Activated CD4-positive, alpha-beta T cell treated with anti-CD3 and anti-CD28 coated beads for 1 hour (primary cell): Measurements from ENCODE around the gene RABEP2.
"Not testable (repeated sequence)": the region's sequence is repeated elsewhere in the genome, so short reads cannot be mapped to it uniquely, and the experiment has no call there.

Source experiments
- DNase-seq: peaks from one replicate; pipeline ENCODE4 v3.0.0-alpha.2; 2020

Gene RABEP2

DNA sequence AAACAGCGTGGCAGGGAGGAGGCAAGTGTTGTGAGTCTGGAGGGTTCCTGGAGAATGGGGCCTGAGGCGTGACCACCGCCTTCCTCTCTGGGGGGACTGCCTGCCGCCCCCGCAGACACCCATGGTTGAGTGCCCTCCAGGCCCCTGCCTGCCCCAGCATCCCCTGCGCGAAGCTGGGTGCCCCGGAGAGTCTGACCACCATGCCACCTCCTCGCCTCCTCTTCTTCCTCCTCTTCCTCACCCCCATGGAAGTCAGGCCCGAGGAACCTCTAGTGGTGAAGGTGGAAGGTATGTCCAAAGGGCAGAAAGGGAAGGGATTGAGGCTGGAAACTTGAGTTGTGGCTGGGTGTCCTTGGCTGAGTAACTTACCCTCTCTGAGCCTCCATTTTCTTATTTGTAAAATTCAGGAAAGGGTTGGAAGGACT lies 6.8 kb upstream of the RABEP2 start, which contains the start of gene CD19:
Gene CD19, plus strand, starts transcription at position 171 of the 425 bp plus-strand sequence. Its CDS starts 30 bp downstream, at position 201.
- no peak for DNase-seq

- DNase-seq, result no peak
These were observed 5.6 kb upstream of the RABEP2 start for GRCh38 chr16:28930652-28931051.

DNA sequence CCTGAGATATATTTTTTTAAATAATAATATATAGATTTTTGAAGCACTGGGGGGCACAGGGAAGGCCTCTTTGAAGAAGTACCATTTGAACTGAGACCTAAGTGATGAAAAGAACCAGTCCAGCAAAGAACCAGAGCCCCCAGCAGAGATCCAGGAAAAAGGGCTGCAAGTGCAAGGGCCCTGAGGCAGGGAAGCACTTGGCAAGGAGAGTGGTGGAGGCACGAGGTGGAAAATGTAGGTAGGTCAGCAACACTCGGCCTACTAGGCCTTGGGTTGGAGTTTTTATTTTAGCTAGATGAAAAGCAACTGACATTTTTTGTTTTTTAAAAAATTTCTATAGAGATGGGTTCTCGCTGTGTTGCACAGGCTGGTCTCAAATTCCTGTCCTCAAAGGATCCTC lies 5.2 kb upstream of the RABEP2 start:
- no peak for DNase-seq

DNA sequence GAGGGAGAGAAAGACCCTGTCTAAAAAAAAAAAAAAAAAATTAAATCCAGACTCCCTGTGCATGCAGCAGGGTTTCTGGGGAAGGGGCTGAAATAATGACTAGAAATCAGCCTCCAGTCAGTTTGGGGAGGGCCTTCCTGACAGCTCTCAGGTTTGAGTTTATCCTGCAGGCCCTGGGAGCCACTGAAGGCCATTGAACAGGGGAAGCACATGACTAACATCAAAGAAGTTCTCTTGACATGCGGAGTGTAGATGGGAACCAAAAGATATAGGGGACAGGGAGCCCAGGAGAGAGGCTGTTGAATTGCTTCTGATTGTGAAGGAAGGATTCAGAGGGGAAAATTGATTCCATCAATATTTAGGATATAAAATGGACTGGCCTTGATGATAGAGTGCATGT lies 2.8 kb upstream of the RABEP2 start:
- no peak for DNase-seq

GRCh38 chr16:28926284-28926683 lies 1.2 kb upstream of the RABEP2 start:
- DNase-seq, result not testable (repeated sequence)

DNA sequence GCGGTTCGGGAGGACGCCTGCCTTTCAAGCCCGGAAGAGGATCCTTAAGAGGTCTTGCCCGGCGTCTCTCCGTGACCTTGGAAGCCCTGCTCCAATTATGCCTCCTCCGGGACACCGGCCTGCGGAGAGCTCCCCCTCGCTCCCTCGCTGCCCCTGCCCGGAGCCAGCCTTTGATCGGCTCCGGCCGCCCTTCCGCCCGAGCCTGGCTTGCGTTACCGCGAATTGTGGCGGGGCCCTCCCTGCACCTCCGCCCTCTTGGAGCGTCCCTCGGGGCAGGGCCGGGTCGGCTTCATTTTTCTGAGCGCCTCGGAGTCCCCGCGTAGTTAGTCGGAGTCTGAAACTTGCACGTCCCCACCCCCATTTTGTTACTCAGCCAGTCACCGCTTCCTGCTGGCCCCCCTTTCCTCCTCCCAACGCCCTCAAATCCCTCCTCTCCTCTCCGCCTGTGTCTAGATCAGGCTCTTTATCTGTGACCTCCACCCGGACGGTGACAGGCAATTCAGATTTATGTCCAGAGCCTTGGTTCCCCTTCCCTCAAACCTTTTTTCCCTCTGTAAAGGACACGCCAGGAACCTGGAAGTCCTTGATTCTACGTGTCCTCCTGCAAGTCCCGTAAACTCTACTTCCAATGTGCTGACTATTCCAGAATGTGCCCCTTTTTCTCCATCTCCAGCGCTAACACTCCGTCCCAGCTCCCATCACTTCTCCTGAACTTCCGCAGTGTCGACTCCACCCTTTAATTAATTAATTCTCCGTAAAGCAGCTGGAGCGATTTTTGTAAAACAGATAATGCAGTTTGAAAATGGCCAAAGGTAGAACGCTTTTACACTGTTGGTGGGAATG lies 569 bp upstream of the RABEP2 start:
- peak; percentile 62 for DNase-seq

DNA sequence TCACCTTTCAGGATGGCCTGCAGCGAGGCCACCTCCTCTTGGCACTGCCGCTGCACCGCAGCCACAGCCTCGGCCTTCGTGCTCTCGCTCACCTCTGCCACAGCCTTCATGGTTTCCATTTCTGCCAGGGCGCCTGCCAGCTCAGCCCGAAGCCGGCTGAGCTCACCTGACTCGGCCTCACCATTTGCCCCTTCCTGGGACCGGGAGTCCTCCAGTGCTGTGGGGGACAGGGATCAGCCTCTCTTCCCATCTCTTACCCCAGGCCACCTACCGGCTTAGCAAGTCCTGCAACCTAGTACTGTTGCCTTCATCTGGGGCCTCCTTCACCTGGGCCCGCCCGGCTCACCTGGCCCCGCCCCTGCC lies 658 bp downstream of the RABEP2 start:
- no peak for DNase-seq

DNA sequence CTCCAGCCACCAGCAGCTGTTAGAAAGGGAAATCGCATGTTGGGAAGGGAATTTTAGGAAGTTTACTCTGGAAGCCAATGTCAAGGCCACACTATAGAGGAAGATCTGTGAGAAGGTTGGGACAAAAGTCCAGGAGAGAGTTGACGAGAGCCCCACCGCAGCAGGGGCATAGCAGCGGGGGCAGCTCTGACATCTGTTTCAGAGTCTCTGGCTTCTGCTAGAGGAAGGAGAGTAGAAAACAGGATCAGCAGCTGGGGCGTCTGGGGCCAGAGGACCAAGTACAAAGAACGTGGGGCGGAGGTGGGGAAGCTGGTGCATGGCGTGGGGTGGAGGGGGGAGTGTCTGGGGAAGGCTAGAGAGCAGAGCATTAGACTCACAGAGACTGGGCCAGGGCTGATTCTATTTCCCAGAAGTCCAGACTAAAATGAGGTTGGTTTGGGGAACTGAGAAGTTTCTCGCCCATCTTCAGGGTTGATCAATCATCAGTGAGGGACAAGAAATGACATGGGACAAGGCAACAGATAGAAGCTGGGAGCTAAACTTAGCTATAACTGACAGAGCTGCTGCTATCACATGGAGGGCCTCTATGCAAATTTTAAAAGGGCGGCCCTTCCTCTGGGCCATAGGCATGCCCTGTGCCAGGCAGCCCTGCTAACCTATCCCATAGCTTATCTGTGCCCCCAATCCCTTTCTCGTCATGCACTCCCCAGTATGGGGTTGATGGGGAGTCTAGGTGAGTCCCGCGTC lies 1.2 kb downstream of the RABEP2 start:
- no peak for DNase-seq

- no peak for DNase-seq
These were observed 1.8 kb downstream of the RABEP2 start for GRCh38 chr16:28923231-28923587.

GRCh38 chr16:28918698-28919097 lies 6.3 kb downstream of the RABEP2 start:
- no peak for DNase-seq

- no peak for DNase-seq
These were observed 7.9 kb downstream of the RABEP2 start for GRCh38 chr16:28917095-28917494.

- DNase-seq, result no peak
These were observed 9.9 kb downstream of the RABEP2 start for GRCh38 chr16:28915181-28915580.

DNA sequence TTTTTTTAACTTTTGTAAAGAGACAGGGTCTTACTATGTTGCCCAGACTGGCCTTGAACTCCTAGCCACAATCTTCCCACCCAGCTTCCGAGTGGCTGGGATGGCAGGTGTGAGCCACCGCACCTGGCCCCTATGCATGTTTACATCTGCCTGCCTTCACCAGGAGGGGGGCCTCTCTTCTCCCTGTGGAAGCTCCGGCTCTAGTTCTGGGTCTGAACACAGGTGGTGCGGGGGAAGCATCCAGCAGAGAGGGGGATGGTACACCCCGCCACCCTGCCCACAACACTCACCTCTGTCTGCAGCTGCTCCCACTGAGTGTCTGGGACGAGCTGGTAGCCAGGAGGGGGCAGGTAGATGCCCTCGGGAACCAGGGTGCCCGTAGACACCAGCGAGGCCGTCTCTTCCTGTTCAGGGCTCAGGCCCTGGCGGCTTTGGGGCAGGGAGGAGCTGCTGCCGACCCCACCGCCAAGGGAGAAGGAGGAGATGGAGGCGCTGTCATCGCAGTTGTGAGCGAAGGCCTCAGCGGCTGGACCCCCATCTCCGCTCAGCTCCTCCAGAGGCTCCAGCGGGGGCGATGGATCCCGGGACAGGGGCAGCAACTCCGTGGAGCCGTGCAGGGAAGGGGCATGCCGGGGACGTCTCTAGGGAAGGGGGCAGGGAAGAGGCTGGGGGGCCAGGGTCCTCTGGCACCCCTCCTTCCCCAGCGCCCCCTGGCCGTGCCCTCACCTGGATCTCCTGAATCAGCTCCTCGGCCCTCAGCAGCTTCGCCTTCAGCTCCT lies 10.9 kb downstream of the RABEP2 start:
- DNase-seq, result no peak

GRCh38 chr16:28912558-28912957 lies 12.5 kb downstream of the RABEP2 start:
- no peak for DNase-seq

- DNase-seq, result no peak
These were observed 14.7 kb downstream of the RABEP2 start for GRCh38 chr16:28910086-28911031.

DNA sequence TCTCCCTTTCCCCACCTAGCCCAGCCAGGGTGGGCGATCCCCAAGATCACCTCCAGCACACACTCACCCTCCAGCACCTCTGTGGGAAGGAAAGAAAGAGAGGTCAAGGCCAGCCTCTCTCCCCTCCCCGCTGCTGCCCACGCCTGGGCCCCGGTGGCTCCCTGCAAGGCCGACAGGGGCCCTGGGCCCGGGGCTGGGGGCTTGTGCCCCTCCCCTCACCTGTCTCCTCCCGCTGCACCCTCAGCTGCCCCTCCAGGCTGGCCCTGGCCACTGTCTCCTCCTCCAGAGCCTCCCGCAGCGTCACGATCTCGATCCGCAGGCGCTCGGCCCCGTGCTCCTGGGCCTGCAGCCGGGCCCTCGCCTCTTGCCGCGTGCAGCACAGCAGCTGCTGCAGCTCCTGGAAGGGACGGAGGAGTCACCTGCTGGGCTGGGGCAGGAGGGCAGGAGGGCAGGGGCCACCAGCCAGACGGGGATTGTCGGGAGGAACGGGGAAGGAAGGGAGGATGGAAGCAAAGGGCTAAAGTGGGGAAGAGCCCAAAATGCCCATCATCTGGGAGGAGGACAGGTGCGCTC lies 19.2 kb downstream of the RABEP2 start:
- no peak for DNase-seq

GRCh38 chr16:28905229-28905754 lies 19.7 kb downstream of the RABEP2 start:
- DNase-seq, result no peak

DNA sequence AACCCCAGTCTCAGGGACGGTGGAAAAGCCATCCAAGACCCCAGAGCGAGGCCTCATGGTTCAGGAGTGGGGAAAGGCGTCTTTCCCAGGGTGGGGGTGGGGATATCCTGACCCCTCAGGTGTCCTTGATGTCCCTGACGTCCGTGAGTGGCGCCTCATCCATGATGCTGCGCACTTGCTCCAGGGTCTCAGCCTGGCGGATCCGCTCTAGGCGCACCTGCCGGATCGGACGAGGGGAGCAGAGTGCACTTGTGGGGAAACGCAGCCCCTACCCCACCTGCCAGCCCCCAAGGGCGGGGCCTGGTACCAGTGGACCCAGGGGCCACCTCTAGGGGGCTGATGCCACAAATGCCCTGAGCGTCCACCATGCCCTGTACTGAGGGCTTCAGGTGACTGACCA lies 20.2 kb downstream of the RABEP2 start:
- no peak for DNase-seq

DNA sequence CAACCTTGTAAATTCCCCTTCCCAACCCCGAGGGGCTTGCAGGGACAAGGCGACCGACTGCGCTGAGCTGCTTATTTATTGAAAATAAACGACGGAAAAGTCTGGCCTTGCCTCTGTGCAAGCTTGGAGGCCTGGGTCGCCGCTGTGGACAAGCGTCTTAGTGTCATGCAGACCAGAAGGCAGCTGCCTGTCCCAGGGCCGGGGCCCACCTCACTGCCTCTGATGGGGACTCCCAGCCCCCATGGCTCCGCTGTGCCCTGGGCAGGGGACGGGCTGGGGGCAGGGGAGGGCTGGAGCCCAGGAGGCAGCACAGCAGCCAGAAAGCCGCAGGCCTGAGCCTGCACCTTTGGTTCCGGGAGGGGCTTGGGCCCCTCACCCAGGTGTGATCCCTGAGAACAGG lies 20.7 kb downstream of the RABEP2 start:
- no peak for DNase-seq

- no peak for DNase-seq
These were observed 21.5 kb downstream of the RABEP2 start for GRCh38 chr16:28903344-28904042.

- no peak for DNase-seq
These were observed 22.1 kb downstream of the RABEP2 start for GRCh38 chr16:28902909-28903308.
